Trophoblast cell (in vitro differentiated cells and primary cell): Measurements from ENCODE around the gene CPA2.

ENCODE experiments used
- DNase-seq, 2 donors: peaks; one replicate each; pipeline ENCODE4 v3.0.0-alpha.2; 2016
- H2AFZ ChIP-seq: 2 replicates; pipeline ENCODE4 v1.6.1; 2013; ENCODE audit warnings: low read length, moderate library complexity, mild to moderate bottlenecking; ENCODE audit not compliant: insufficient read depth, poor library complexity
- H2AK5ac ChIP-seq: 2 replicates; pipeline ENCODE4 v1.6.1; 2013; ENCODE audit warnings: mild to moderate bottlenecking, low read length
- H2BK120ac ChIP-seq: 2 replicates; pipeline ENCODE4 v1.6.1; 2013; ENCODE audit warnings: low read length, mild to moderate bottlenecking, moderate library complexity; ENCODE audit not compliant: insufficient read depth, poor library complexity
- H2BK12ac ChIP-seq: 2 replicates; pipeline ENCODE4 v1.6.1; 2013; ENCODE audit warnings: mild to moderate bottlenecking, low read length, moderate library complexity
- H2BK5ac ChIP-seq: 2 replicates; pipeline ENCODE4 v1.6.1; 2013; ENCODE audit warnings: low read length, low read depth, moderate library complexity, mild to moderate bottlenecking; ENCODE audit not compliant: poor library complexity
- H3K14ac ChIP-seq: 2 replicates; pipeline ENCODE4 v1.6.1; 2013; ENCODE audit warnings: mild to moderate bottlenecking, low read length
- H3K18ac ChIP-seq: 2 replicates; pipeline ENCODE4 v1.6.1; 2013; ENCODE audit warnings: mild to moderate bottlenecking, low read length
- H3K23ac ChIP-seq: 2 replicates; pipeline ENCODE4 v1.6.1; 2013; ENCODE audit warnings: low read length
- H3K27ac ChIP-seq: 2 replicates; pipeline ENCODE4 v1.5.1; 2013; ENCODE audit warnings: low read depth, mild to moderate bottlenecking, inconsistent platforms, low read length, moderate library complexity
- H3K27me3 ChIP-seq: 2 replicates; pipeline ENCODE4 v1.6.1; 2013; ENCODE audit warnings: inconsistent platforms, mild to moderate bottlenecking, low read length, moderate library complexity; ENCODE audit not compliant: insufficient read depth
- H3K36me3 ChIP-seq, 2 experiments: 1 replicate in 1 of 2; 2 replicates in 1 of 2; pipeline ENCODE4 v1.6.1; 2013; ENCODE audit warnings: low read length in 2 of 2, mild to moderate bottlenecking in 2 of 2, moderate library complexity in 1 of 2; ENCODE audit not compliant: insufficient read depth in 2 of 2, control insufficient read depth in 1 of 2
- H3K4ac ChIP-seq: 2 replicates; pipeline ENCODE4 v1.6.1; 2013; ENCODE audit warnings: low read depth, mild to moderate bottlenecking, low read length, moderate library complexity
- H3K4me1 ChIP-seq, 2 experiments: 1 replicate in 1 of 2; 2 replicates in 1 of 2; pipeline ENCODE4 v1.6.1; 2013; ENCODE audit warnings: low read length in 2 of 2, mild to moderate bottlenecking in 2 of 2, moderate library complexity in 1 of 2; ENCODE audit not compliant: insufficient read depth in 2 of 2, control insufficient read depth in 1 of 2
- H3K4me2 ChIP-seq: 2 replicates; pipeline ENCODE4 v1.6.1; 2013; ENCODE audit warnings: inconsistent platforms, mild to moderate bottlenecking, low read length, moderate library complexity
- H3K4me3 ChIP-seq: 2 replicates; pipeline ENCODE4 v1.5.1; 2013; ENCODE audit warnings: mild to moderate bottlenecking, low read depth, low read length, inconsistent platforms
- H3K79me1 ChIP-seq: one replicate; pipeline ENCODE4 v1.6.1; 2013; ENCODE audit warnings: low read length
- H3K79me2 ChIP-seq: 2 replicates; pipeline ENCODE4 v1.6.1; 2013; ENCODE audit warnings: low read length, mild to moderate bottlenecking; ENCODE audit not compliant: control insufficient read depth, insufficient read depth, poor library complexity
- H3K9ac ChIP-seq: 2 replicates; pipeline ENCODE4 v1.6.1; 2013; ENCODE audit warnings: mild to moderate bottlenecking, low read length
- H3K9me3 ChIP-seq: 2 replicates; pipeline ENCODE4 v1.6.1; 2013; ENCODE audit warnings: low read depth, mild to moderate bottlenecking, control low read depth, inconsistent platforms, low read length; ENCODE audit not compliant: insufficient read depth
- H4K12ac ChIP-seq: 2 replicates; pipeline ENCODE4 v1.6.1; 2013; ENCODE audit warnings: low read depth, mild to moderate bottlenecking, low read length, moderate library complexity
- H4K8ac ChIP-seq: 2 replicates; pipeline ENCODE4 v1.6.1; 2013; ENCODE audit warnings: low read depth, mild to moderate bottlenecking, low read length, moderate library complexity
- H4K91ac ChIP-seq: one replicate; pipeline ENCODE4 v1.6.1; 2013; ENCODE audit warnings: low read depth, mild to moderate bottlenecking, low read length, moderate library complexity
- WGBS: extraction: QIAGEN DNeasy Blood & Tissue Kit; methylation state at CpG from one replicate; pipeline ENCODE4 v1.1.7; 2013; ENCODE audit warnings: missing lambda C conversion rate; ENCODE audit not compliant: insufficient read length, insufficient coverage; ENCODE audit errors: extremely low coverage; 5-methylcytosine and 5-hydroxymethylcytosine counted together

Gene CPA2

GRCh38 chr7:130298544-130299326, 32.1 kb downstream of the CPA2 start:
- Histone ChIP-seq H4K8ac (no peak overlapping the region), H3K23ac (no peak overlapping the region), H3K79me1 (no peaks in the 10 kb centered on the region), H3K27ac (no peak overlapping the region), H2AFZ (no peak overlapping the region), H3K4me1 (peaks cover 2 to 12% of the 10 kb centered on the region in 2 experiments), H4K12ac (no peak overlapping the region), H2BK12ac (no peak overlapping the region), H4K91ac (no peak overlapping the region), H3K4ac (no peak overlapping the region), H3K36me3 (no peaks in the 10 kb centered on the region), H3K79me2 (no peaks in the 10 kb centered on the region), H2BK5ac (no peak overlapping the region), H3K4me3 (no peak overlapping the region), H3K9ac (no peak overlapping the region), H3K9me3 (peaks cover 3% of the 10 kb centered on the region), H3K14ac (no peak overlapping the region), H3K4me2 (no peak overlapping the region), H3K27me3 (no peaks in the 10 kb centered on the region), H2AK5ac (no peak overlapping the region), H2BK120ac (no peak overlapping the region), H3K18ac (no peak overlapping the region)
- no peak for DNase-seq
- no CpG with 5 or more reads among the region's 5 CpGs for WGBS

GRCh38 chr7:130299866-130300265, 33.2 kb downstream of the CPA2 start:
- no peak overlapping the region for H3K4me2 ChIP-seq
- H3K27me3 ChIP-seq, result no peaks in the 10 kb centered on the region
- no peak overlapping the region for H2BK5ac ChIP-seq
- H2AK5ac ChIP-seq, result no peak overlapping the region
- H3K23ac ChIP-seq, result no peak overlapping the region
- no CpG with 5 or more reads among the region's 7 CpGs for WGBS
- H4K12ac ChIP-seq, result no peak overlapping the region
- no peak for DNase-seq
- H3K36me3 ChIP-seq, result no peaks in the 10 kb centered on the region
- no peak overlapping the region for H3K18ac ChIP-seq
- no peaks in the 10 kb centered on the region for H3K79me2 ChIP-seq
- peaks cover 0 to 5% of the 10 kb centered on the region in 2 experiments for H3K4me1 ChIP-seq
- H3K4ac ChIP-seq, result no peak overlapping the region
- no peak overlapping the region for H3K14ac ChIP-seq
- no peak overlapping the region for H4K91ac ChIP-seq
- no peak overlapping the region for H4K8ac ChIP-seq
- H3K27ac ChIP-seq, result no peak overlapping the region
- no peak overlapping the region for H2AFZ ChIP-seq
- no peaks in the 10 kb centered on the region for H3K79me1 ChIP-seq
- H3K9ac ChIP-seq, result no peak overlapping the region
- H3K4me3 ChIP-seq, result no peak overlapping the region
- H2BK120ac ChIP-seq, result no peak overlapping the region
- no peak overlapping the region for H2BK12ac ChIP-seq
- peaks cover under 1% of the 10 kb centered on the region for H3K9me3 ChIP-seq

- Histone ChIP-seq H4K91ac (no peak overlapping the region), H3K4ac (no peak overlapping the region), H3K4me1 (peaks cover 0 to 2% of the 10 kb centered on the region in 2 experiments), H3K36me3 (no peaks in the 10 kb centered on the region), H4K8ac (no peak overlapping the region), H4K12ac (no peak overlapping the region), H3K79me1 (no peaks in the 10 kb centered on the region), H3K4me2 (no peak overlapping the region), H3K4me3 (no peak overlapping the region), H3K9me3 (no peaks in the 10 kb centered on the region), H3K9ac (no peak overlapping the region), H2BK12ac (no peak overlapping the region), H2AFZ (no peak overlapping the region), H2BK5ac (no peak overlapping the region), H2BK120ac (no peak overlapping the region), H3K27me3 (no peaks in the 10 kb centered on the region), H3K79me2 (no peaks in the 10 kb centered on the region), H3K23ac (no peak overlapping the region), H2AK5ac (no peak overlapping the region), H3K27ac (no peak overlapping the region), H3K14ac (no peak overlapping the region), H3K18ac (no peak overlapping the region)
- no peak for DNase-seq
- no CpG with 5 or more reads among the region's 8 CpGs for WGBS
Observed at GRCh38 chr7:130301501-130302020, 34.9 kb downstream of the CPA2 start.

- no peaks in the 10 kb centered on the region for H3K9me3 ChIP-seq
- H3K4me2 ChIP-seq, result no peak overlapping the region
- no peaks in the 10 kb centered on the region for H3K27me3 ChIP-seq
- no peak for DNase-seq
- no peak overlapping the region for H2BK120ac ChIP-seq
- H2BK5ac ChIP-seq, result no peak overlapping the region
- H4K12ac ChIP-seq, result no peak overlapping the region
- no peak overlapping the region for H3K27ac ChIP-seq
- H3K4ac ChIP-seq, result no peak overlapping the region
- no peak overlapping the region for H4K8ac ChIP-seq
- H3K9ac ChIP-seq, result no peak overlapping the region
- no peak overlapping the region for H2BK12ac ChIP-seq
- H3K14ac ChIP-seq, result no peak overlapping the region
- H3K4me3 ChIP-seq, result no peak overlapping the region
- no peak overlapping the region for H3K23ac ChIP-seq
- H2AFZ ChIP-seq, result no peak overlapping the region
- H2AK5ac ChIP-seq, result no peak overlapping the region
- no peaks in the 10 kb centered on the region for H3K79me2 ChIP-seq
- no peak overlapping the region for H3K18ac ChIP-seq
- no peaks in the 10 kb centered on the region for H3K79me1 ChIP-seq
- no peaks in the 10 kb centered on the region for H3K36me3 ChIP-seq
- peaks cover 0 to 2% of the 10 kb centered on the region in 2 experiments for H3K4me1 ChIP-seq
- H4K91ac ChIP-seq, result peak overlapping the region; percentile 25
Observed at GRCh38 chr7:130302649-130303048, 36.0 kb downstream of the CPA2 start.
